Activated CD8-positive, alpha-beta memory T cell treated with anti-CD3 and anti-CD28 coated beads, Interleukin-2, amount 50 U/mL, for 24 hours (primary cell): Measurements from ENCODE around the gene CIAO1.
"Not testable (repeated sequence)": the region's sequence is repeated elsewhere in the genome, so short reads cannot be mapped to it uniquely, and the experiment has no call there.

Experiments used
- DNase-seq: peaks from one replicate; pipeline ENCODE4 v3.0.0-alpha.2; 2020; ENCODE audit errors: extremely low read depth

CIAO1 gene

GRCh38 chr2:96265840-96266679 lies at the start of gene CIAO1, which contains the start of gene TMEM127:
Gene CIAO1 (plus strand): TSS chr2:96266225. CDS start chr2:96266351, 126 bp downstream.
Gene TMEM127 (minus strand): TSS chr2:96265997. CDS start chr2:96265381, 616 bp downstream.
- DNase-seq, result peak; percentile 98

DNA sequence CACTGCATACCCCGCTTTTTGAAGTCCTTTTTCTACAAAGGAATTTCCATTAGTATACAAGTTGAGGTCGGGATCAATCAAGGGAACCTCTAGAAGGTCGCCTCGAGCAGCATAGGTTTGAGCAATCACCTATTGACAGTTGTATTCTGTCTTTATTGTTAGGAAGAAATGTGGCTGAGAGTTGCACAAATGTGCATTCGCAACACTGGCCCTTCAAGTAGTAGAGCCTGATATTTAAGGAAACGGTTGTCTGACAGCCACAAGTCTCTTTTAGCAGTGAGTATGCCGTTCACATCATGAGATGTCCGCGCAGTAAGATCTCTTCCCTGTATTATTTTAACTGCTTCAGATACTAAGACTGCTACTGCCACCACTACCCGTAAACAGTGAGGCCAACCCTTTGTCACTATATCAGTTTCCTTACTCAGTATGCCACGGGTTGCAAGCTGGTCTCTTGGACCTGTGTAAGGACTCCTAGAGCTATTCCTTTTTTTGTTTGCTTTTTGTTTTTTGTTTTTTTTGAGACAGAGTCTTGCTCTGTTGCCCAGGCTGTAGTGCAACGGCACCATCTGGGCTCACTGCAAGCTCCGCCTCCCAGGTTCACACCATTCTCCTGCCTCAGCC lies 47.4 kb upstream of the CIAO1 start:
- no peak for DNase-seq

DNA sequence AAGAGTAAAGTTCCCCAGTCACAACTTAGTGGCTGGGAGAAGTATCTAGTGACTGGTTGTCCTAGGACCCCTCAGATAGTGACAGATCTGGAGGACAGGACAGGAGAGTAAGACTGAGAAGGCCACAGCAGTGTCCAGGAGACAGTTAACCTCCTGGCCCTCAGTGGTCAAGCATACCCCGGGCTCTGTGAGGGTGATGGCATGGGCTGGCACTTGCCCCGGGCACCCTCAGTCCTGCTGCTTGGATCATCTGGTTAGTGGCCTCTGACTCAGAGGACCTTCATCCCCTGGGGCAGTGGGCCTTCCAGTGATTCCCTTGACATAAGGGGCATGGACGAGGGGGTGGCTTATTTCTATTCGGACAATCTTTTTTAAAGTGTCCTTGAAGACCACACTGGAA lies 46.1 kb upstream of the CIAO1 start:
- DNase-seq, result not testable (repeated sequence)

- DNase-seq, result not testable (repeated sequence)
Observed at GRCh38 chr2:96221106-96221505, 44.9 kb upstream of the CIAO1 start.

- DNase-seq, result no peak
Observed at GRCh38 chr2:96225016-96225533, 41.0 kb upstream of the CIAO1 start.

DNA sequence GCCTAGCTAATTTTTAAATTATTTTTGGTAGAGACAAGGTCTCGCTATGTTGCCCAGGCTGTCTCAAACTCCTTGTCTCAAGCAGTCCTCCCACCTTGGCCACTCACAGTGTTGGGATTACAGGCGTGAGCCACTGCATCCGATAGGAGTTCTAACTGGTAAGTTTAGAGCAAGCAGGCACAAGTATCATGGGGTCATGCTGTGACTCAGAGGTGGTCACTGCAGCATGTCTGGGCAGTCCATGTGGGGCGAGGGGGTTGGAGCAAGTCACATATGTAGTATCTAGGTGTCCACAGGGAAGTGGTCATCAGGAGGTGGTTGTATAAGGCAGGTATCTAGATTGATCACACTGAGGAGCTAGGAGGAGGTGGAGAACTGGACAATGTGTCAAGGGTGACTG lies 34.7 kb upstream of the CIAO1 start:
- DNase-seq, result no peak

- no peak for DNase-seq
Observed at GRCh38 chr2:96233436-96233835, 32.6 kb upstream of the CIAO1 start.

DNA sequence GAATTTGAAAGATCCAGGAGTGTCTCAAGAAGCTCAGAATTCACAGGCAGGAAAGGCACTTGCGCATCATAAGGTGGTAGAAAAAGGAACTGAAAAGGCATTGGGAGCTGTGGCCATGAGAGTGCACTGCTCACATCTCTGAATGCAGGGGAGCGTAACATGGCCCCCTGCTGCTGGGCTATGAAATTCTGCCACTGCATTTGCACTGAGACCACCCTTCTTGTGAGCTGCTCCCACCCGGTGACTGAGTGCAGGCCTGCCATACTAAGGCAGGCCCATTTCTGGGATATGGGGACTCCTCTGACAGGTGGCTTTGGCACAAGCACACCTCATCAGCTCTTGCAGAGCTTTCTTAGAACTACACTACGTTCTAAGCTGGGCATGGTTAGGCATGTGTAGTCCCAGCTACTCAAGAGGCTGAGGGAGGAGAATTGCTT lies 32.1 kb upstream of the CIAO1 start:
- DNase-seq, result no peak

DNA sequence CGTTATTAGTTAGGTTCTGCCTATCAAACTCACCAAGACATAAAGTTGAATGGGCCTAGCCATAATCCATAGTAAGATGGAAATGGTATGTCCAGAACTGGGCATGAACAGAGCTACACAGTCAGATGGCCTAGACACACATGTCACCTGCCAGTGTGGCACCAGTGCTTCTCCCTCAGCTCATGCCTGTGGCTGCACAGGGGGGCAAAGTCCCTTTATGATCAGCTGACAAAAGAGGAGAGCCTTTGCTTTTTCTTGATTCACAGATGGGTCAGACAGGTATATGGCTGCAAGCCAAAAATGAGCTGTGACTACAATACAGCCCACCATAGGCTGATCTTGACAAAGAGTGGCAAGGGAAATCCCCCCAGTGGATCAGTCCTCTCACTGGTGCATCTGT lies 29.1 kb upstream of the CIAO1 start:
- no peak for DNase-seq

DNA sequence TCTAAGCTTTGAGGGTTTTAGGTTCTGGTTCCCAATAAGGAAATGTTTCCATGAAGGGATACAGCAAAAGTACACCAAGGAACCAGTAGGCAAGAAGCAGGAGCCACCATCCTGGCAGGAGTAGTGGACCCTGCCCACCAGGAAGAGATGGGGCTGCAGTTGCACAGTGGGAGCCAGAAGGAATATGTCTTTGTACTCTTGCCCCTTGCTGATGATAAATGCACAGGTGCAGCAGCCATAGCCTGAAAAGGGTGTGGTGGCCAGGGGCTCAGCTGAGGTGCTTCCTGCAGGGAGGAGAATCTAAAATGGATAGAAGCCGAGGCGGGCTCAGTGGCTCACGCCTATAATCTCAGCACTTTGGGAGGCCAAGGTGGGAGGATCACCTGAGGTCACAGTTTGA lies 27.8 kb upstream of the CIAO1 start:
- DNase-seq, result no peak

DNA sequence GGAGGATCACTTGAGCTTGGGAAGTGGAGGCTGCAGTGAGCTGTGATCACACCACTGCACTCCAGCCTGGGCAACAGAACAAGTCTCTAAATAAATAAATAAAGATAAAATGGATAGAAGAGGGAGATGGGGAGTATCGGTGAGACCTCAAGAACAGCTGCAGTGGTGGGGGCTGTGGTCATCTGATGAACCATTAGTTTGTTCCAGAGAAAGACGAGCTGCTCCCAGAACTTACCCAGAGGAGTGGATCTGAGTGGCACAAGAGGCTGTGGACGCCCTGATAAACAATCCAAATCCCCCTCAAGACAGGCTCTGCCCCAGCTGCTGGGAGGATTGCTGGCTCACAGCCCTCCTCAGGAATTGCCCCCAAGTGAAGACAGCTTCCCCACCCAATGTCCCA lies 26.9 kb upstream of the CIAO1 start:
- DNase-seq, result no peak

DNA sequence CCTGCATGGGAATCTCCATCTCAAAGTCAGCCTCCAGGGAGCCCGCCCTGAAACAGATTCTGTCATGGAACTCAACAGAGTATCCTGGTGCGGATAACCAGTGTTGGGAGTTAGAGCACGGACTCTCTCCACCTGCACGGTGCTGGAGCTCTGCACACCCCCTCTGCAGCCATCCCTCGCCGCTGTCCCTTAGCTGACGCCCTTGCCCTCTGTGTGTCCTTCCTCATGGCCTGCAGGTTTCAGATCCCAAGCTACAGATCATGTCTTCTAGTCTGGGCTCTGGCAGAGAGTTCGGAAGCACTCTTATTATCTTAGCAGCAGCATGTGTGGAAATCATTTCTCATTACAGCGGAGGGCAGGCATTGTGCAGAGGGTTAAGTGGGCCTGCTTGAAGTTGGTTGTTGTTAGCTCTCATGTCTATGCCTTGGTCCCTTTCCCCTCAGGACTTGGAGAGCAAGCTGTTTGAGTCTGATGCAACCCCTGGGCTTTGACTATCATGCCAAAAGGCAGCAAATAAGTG lies 26.2 kb upstream of the CIAO1 start:
- no peak for DNase-seq

GRCh38 chr2:96240341-96241038 lies 25.5 kb upstream of the CIAO1 start:
- DNase-seq, result no peak

DNA sequence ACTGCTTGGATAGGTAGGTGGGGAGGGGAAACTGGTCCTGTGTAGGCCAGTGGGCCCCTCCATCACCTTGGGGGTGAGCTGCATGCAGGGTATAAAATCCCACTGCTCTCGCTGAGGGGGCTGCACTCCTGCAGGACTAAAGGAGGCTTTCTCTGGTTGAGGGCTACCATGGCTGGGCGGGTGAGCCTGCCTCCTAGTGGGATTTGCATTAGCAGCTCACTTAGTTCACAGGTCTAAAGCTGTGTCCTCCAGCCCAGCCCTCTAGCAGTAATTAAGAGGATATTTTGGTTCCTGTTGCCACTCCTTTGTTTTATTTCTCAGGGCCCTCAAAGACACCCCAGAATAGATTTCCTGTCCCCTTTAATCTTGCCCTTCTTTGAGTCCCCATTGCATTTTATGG lies 24.8 kb upstream of the CIAO1 start:
- DNase-seq, result no peak

GRCh38 chr2:96241900-96242611 lies 24.0 kb upstream of the CIAO1 start:
- DNase-seq, result peak; percentile 24

- no peak for DNase-seq
Observed at GRCh38 chr2:96243843-96244242, 22.2 kb upstream of the CIAO1 start.

DNA sequence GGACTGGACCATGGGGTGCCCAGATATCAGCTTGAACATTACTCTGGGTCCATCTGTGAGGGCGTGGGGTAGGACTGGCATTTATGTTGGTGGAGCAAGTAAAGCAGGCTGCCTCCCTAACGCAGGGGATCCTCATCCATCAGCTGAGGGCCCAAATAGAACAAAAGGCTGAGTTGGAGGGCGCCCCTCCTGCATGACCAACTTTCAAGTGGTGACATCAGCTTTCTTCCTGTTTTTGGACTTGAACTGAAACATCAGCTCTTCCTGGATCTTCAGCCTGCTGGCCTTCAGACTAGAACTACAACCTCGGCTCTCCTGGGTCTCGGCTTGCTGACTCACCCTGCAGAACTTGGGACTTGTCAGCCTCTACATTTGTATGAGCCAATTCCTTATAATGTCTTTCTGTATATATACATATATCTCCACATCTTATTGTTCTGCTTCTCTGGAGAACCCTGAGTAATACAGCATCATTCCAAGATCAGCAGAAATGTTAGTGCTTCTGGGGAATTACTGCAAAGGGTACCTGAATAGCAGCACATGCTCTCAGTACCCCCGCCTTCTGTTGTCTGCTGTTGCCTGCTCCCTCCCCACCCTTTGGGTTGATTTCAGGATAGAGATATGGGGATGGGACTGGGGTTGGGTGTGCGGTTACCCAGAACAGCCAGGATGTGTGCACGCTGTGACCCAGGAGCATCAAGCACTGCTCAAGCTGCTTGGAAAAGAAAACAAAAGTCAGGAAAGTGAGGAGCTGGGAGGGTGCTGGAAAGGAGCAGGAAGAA lies 20.2 kb upstream of the CIAO1 start:
- DNase-seq, result no peak

DNA sequence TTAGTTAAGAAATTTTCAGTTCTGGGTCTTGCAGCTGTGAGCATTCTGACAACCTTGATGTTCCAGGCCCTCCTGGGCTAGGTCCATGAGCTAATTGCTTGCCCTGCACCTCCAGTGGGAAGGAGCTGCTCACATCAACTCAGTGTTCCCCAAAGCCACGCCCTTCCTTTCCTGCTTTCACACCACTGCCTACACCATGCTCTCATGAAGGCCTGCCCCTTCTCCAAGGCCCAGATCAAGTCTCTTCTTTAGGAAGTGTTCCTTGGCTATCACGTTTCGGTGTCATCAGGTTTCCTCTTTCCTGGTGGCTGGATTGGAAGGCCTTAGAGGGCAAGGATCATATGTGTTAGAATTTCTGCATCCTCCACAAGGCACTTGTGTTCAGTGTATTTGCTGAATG lies 19.0 kb upstream of the CIAO1 start:
- DNase-seq, result no peak

- DNase-seq, result no peak
Observed at GRCh38 chr2:96247896-96248295, 18.1 kb upstream of the CIAO1 start.

- DNase-seq, result no peak
Observed at GRCh38 chr2:96248624-96249023, 17.4 kb upstream of the CIAO1 start.

GRCh38 chr2:96249654-96250053 lies 16.4 kb upstream of the CIAO1 start:
- DNase-seq, result no peak
